Measurements from ENCODE around the gene RHCE.
A peak's percentile ranks its signal among the peaks of the same experiment; 100 is the strongest.
"Not testable (repeated sequence)": the region's sequence is repeated elsewhere in the genome, so short reads cannot be mapped to it uniquely, and the experiment has no call there.

RHCE gene

GRCh38 chr1:25397549-25397948, 23.1 kb downstream of the RHCE start:
- not testable (repeated sequence) for DNase-seq

DNA sequence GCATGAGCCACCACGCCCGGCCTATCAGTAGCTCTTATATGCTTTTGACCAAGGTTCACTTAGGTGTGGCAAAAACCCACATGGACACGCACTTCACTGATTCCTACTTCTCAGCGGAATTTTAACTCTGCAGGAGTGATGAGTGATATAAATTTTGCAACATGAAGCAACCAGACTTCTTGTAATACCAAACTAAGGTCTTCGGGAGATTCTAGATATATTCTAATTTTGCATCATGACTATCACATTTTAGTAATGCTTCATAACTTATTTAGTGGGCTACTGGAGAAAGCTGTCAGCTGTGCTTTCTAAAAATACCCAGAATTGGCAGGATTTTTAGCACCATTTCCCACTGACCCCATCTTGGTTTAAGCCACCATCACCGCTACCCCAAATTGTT, 27.8 kb downstream of the RHCE start:
- peak; percentile 12 for DNase-seq

GRCh38 chr1:25389721-25390120, 30.9 kb downstream of the RHCE start:
- not testable (repeated sequence) for DNase-seq

DNA sequence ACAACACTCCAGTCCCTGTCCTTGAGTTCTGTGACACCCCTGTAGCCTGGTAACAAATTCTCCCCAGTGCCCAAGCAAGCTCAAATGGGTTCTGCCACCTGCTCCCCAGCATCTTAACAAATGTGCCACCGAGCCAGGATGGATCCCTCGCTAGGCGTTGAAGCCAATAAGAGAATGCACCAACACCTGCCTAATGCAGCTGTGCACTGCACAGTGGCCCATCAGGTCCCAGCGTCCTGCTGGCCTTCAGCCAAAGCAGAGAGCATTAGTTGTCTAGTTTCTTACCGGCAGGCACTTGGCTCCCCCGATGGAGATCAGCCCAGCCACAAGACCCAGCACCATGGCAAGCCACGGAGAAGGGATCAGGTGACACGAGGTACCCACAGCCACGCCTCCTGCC, 31.9 kb downstream of the RHCE start:
- DNase-seq, result not testable (repeated sequence)

- DNase-seq, result not testable (repeated sequence)
These were observed 33.5 kb downstream of the RHCE start for GRCh38 chr1:25387096-25387495.

DNA sequence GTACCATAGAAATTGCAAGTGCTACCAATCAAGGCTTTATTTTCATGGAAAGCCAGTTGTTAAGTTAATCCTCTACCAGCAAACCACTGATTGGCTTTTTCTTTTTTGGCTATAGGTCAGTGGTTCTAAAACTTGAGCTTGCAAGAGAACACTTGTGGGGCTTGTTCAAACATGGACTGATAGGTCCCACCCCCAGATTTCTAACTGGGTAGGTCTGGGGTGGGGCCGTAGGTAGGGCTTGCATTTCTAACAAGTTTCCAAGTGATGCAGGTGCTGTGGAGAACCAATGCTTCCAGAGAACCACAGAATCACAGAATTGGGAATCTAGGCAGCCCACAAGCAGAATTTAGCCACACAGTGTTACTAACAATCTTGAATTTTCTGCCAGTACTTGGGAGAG, 36.8 kb downstream of the RHCE start:
- not testable (repeated sequence) for DNase-seq

DNA sequence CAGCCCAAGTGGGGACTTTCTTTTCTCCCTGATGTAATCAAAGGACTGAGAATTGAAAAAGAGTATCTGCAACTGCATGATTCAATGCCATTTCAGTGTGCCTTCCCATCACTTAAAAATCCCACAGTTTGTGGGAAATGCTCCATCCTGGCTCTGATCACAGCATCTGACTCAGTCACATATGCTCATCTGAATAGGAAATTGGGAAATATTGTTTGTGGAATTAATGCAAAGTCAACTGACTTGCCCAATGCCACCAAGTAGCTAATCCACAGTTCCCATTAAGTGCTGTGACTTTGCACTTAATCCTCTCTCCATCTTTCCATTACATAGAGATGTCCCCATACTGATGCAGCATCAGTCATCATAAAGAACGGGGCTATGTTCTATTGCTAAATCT, 37.5 kb downstream of the RHCE start:
- not testable (repeated sequence) for DNase-seq

- not testable (repeated sequence) for DNase-seq
These were observed 38.1 kb downstream of the RHCE start for GRCh38 chr1:25382543-25382942.

DNA sequence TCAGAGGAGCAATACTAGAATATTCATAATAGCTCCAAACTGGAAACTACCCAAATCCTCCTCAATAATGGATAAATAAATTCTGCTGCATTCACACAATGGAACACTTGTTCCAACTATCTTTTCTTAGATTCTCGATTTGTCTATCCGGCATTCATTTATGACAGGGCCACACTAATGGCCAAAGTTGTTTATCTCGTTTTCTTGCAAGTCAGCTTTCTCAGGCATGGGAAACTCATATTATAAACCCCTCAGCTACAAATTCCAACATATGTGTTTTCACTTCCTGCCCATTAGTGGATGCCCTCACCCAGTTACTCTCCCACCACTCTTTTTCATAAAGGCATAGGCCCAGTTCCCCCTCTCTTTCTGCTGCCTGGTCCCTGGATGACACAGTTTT, 42.3 kb downstream of the RHCE start:
- DNase-seq, result not testable (repeated sequence)

GRCh38 chr1:25371757-25372156, 48.9 kb downstream of the RHCE start:
- not testable (repeated sequence) for DNase-seq

GRCh38 chr1:25369691-25370271, 50.8 kb downstream of the RHCE start:
- DNase-seq, result peak; percentile 34

- DNase-seq, result no peak
These were observed 51.4 kb downstream of the RHCE start for GRCh38 chr1:25369241-25369640.

- DNase-seq, result not testable (repeated sequence)
These were observed 57.7 kb downstream of the RHCE start for GRCh38 chr1:25362634-25363559.

DNA sequence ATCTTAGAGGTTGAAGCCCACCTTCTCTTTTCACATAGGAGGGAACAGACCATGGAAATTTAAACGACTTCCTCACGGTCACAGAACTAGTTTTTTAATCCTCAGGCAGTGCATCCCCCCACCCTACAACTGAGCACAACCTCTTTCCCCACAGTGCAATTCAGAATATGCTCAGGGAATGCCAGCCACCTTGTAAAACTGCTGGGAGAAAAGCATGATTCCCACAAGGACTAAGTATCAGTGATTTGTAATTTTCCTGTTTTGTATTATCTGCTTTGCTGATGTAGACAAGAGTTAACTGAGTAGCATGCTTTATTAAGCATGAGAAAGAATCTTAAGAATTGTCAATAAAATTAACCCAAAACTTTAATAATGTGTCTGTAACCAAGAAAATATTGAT, 58.7 kb downstream of the RHCE start:
- DNase-seq, result no peak

GRCh38 chr1:25360596-25361581, 59.7 kb downstream of the RHCE start:
- DNase-seq, result no peak

- no peak for DNase-seq
These were observed 63.8 kb downstream of the RHCE start for GRCh38 chr1:25356848-25357247.

DNA sequence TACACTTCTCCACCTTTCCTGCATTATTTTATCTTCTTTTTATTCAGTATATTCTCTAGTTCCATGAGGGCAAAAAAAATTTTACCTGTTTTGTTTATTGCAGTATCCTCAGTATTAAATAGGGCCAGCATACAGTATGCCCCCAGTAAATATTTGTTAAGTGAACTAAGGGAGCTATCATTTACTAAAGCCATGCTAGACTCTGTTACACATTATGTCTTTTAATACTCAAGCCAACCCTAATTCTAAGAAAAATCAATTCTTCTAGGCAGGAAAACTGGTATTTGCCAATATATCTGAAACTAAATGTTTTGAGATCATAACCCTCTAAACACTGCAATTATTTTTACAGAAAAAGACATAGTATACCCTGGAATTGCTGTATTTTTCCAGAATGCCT, 64.2 kb downstream of the RHCE start:
- DNase-seq, result no peak

GRCh38 chr1:25355841-25356395, 64.7 kb downstream of the RHCE start:
- DNase-seq, result no peak

DNA sequence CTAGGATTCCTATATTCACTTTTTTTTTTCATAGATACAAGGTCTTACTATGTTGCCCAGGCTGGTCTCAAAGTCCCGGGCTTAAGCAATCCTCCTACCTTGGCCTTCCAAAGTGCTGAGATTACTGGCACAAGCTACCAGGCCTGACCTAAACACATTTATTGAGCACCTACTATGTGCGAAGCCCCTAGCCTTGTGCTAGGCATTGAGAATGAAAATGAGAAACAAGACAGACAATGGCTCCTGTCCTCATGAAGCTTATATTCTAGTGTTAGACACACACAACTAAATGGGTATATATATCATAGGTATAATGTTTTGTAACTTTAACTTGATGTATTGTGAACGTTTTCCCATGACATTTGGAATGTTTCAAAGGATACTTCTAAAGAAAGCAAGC, 71.0 kb downstream of the RHCE start:
- DNase-seq, result no peak

GRCh38 chr1:25347556-25347955, 73.1 kb downstream of the RHCE start:
- no peak for DNase-seq

GRCh38 chr1:25343872-25344271, 76.8 kb downstream of the RHCE start:
- DNase-seq, result no peak

DNA sequence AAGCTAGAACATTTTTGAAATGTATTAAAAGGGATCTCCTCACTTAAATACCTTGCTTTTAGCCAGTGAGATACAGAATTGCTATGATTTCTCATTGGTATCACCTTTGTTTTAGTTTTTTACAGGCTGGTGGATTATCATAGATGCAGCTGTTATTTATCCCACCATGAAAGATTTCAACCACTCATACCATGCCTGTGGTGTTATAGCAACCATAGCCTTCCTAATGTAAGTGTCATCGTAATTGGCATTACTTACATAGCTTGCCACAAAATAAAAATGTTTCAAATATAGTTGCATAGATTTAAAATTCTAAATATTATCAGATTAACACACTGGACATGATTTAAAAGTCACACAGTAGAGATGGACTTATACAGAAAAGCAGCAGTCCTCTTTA, 77.8 kb downstream of the RHCE start:
- no peak for DNase-seq

DNA sequence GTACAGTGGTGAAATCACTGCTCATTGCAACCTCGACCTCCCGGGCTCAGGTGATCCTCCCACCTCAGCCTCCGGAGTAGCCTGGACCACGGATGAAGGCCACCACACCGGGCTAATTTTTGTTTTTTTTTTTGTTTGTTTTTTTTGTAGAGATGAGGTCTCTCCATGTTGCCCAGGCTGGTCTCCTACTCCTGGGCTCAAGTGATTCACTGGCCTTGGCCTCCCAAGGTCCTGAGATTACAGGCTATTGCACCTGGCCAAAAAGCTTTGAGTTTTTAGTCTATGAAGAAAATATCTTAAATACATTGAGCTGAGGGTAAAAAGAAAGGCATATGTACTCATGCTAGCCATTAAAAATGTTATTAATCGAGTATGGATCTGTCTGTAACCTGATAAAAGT, 78.9 kb downstream of the RHCE start:
- DNase-seq, result no peak
